ENCODE measurements around the gene HMGXB3. TPM values are rescaled to one million over a fixed set of nuclear protein-coding genes. Genes with fewer than 3 reads are reported as not detected.

HMGXB3 gene
- total RNA-seq, 2 experiments from 2014 or later = 27.4 to 29.3 TPM

GRCh38 chr5:150038547-150038946 is 38.0 kb downstream of the HMGXB3 start:
- H3K4me3 Mint-ChIP-seq = no peak overlapping the region
- Histone ChIP-seq H3K27ac (ENCODE audit: low read depth in 1 of 2, low read length in 2 of 2) (no peak overlapping the region), H3K4me3 (ENCODE audit: low read length) (no peak overlapping the region), H3K4me1 (ENCODE audit: insufficient read depth, low read length) (no peaks in the 10 kb centered on the region), H3K36me3 (ENCODE audit: insufficient read depth, low read length) (peaks cover 97% of the 10 kb centered on the region), H3K27me3 (ENCODE audit: control insufficient read depth in 1 of 2, insufficient read depth in 2 of 2, low read length in 2 of 2) (no peaks in the 10 kb centered on the region), H3K9me3 (ENCODE audit: control insufficient read depth in 1 of 2, insufficient read depth in 1 of 2, low read length in 2 of 2) (no peaks in the 10 kb centered on the region)
- CTCF ChIA-PET = no interaction called here
- no peak overlapping the region for H3K27ac Mint-ChIP-seq
- intact Hi-C loops (cut with DNase I, micrococcal nuclease) = no loop called here
- DNase-seq (no peak), ATAC-seq (ENCODE audit: poor library complexity) (no peak)
- no peaks in the 10 kb centered on the region for H3K27me3 Mint-ChIP-seq
- POLR2A ChIA-PET = no interaction called here
- H3K4me1 Mint-ChIP-seq (ENCODE audit: low read depth) = peaks cover 16% of the 10 kb centered on the region
- H3K9me3 Mint-ChIP-seq = no peaks in the 10 kb centered on the region
- peaks cover 100% of the 10 kb centered on the region for H3K36me3 Mint-ChIP-seq (ENCODE audit: low read depth)
- TF ChIP-seq CTCF (IDR thresholded peaks at IDR 0.05) = no peak

- H3K4me3 Mint-ChIP-seq = no peak overlapping the region
- no peaks in the 10 kb centered on the region for H3K27me3 Mint-ChIP-seq
- Histone ChIP-seq H3K27me3 (ENCODE audit: control insufficient read depth in 1 of 2, insufficient read depth in 2 of 2, low read length in 2 of 2) (no peaks in the 10 kb centered on the region), H3K4me3 (ENCODE audit: low read length) (no peak overlapping the region), H3K27ac (ENCODE audit: low read depth in 1 of 2, low read length in 2 of 2) (no peak overlapping the region), H3K9me3 (ENCODE audit: control insufficient read depth in 1 of 2, insufficient read depth in 1 of 2, low read length in 2 of 2) (no peaks in the 10 kb centered on the region), H3K36me3 (ENCODE audit: insufficient read depth, low read length) (peaks cover 91% of the 10 kb centered on the region), H3K4me1 (ENCODE audit: insufficient read depth, low read length) (peaks cover 13% of the 10 kb centered on the region)
- no peaks in the 10 kb centered on the region for H3K9me3 Mint-ChIP-seq
- intact Hi-C loops (cut with DNase I, micrococcal nuclease) = no loop called here
- no peak for TF ChIP-seq CTCF (IDR thresholded peaks at IDR 0.05)
- DNase-seq (no peak), ATAC-seq (ENCODE audit: poor library complexity) (no peak)
- ChIA-PET CTCF (no interaction called here), POLR2A (interaction anchor here (0.6 kb wide), 1 partner anchor 1988 kb away, joined by 3 read pairs; no protein-coding TSS in a partner anchor)
- H3K27ac Mint-ChIP-seq = peak overlapping the region; percentile 22
- H3K4me1 Mint-ChIP-seq (ENCODE audit: low read depth) = peaks cover 28% of the 10 kb centered on the region
- H3K36me3 Mint-ChIP-seq (ENCODE audit: low read depth) = peaks cover 96% of the 10 kb centered on the region
Observed at GRCh38 chr5:150042459-150042858, 41.9 kb downstream of the HMGXB3 start.

- Mint-ChIP-seq H3K27ac (peak overlapping the region; percentile 28), H3K9me3 (no peaks in the 10 kb centered on the region), H3K36me3 (ENCODE audit: low read depth) (peaks cover 96% of the 10 kb centered on the region), H3K4me3 (no peak overlapping the region), H3K27me3 (no peaks in the 10 kb centered on the region), H3K4me1 (ENCODE audit: low read depth) (peaks cover 28% of the 10 kb centered on the region)
- peaks cover 13% of the 10 kb centered on the region for H3K4me1 ChIP-seq (ENCODE audit: insufficient read depth, low read length)
- ATAC-seq (ENCODE audit: poor library complexity) (no peak), DNase-seq (peak in 1 of 14 experiments; percentile 10)
- no peak overlapping the region for H3K27ac ChIP-seq (ENCODE audit: low read depth in 1 of 2, low read length in 2 of 2)
- H3K4me3 ChIP-seq (ENCODE audit: low read length) = no peak overlapping the region
- no peak for TF ChIP-seq CTCF (IDR thresholded peaks at IDR 0.05)
- ChIA-PET CTCF (no interaction called here), POLR2A (no interaction called here)
- no peaks in the 10 kb centered on the region for H3K9me3 ChIP-seq (ENCODE audit: control insufficient read depth in 1 of 2, insufficient read depth in 1 of 2, low read length in 2 of 2)
- H3K36me3 ChIP-seq (ENCODE audit: insufficient read depth, low read length) = peaks cover 92% of the 10 kb centered on the region
- intact Hi-C loops (cut with DNase I, micrococcal nuclease) = no loop called here
- H3K27me3 ChIP-seq (ENCODE audit: control insufficient read depth in 1 of 2, insufficient read depth in 2 of 2, low read length in 2 of 2) = no peaks in the 10 kb centered on the region
Observed at GRCh38 chr5:150043657-150044328, 43.3 kb downstream of the HMGXB3 start.

All from CD4-positive, alpha-beta T cell (primary cell).